Heart left ventricle (tissue), 13 donors: Measurements from ENCODE around the gene DEPDC5.

ENCODE experiments used
- POLR2A ChIP-seq, 2 donors: fragments of 450-650 bp; IDR thresholded peaks; one replicate each; pipeline ENCODE4 v1.6.1; 2017; ENCODE audit warnings: antibody characterized with exemption in 2 of 2, mild to moderate bottlenecking in 2 of 2, moderate library complexity in 2 of 2
- TF ChIP-seq, protein P1 (sequence below), 12 donors: fragments of 200-600 bp; sonication (generic) in 4 of 12; IDR thresholded peaks; one replicate each; pipeline versions ENCODE4 v1.5.0 to v1.8.0; 2018 to 2022; ENCODE audit warnings: antibody characterized with exemption in 12 of 12, mild to moderate bottlenecking in 5 of 12
- donor health status: ischemic (EF 13 %, LVEDD 7.1; RV severe dilation, severe dysfunction).
- donor health status: DM: no; HTN: yes; CAD: no.
- donor health status: DM: no; HTN: no; CAD: no.
- donor health status: ischemic (EF 25% LVEDD 6.9; RV normal size, moderate dysfunction).
- donor health status: ischemic (EF 25% LVEDD 5.7; RV mildly dilated, moderate dysfunction).
- donor health status: ischemic (EF 35%, LVEDD 5.7; RV mildly dilated, moderate dysfunction).
- donor health status: nonischemic (EF 11% LVEDD 7.7; RV severe dilation, severe dysfunction).
- donor health status: DM: yes; HTN: yes; CAD: no.
- donor health status: PGD.
- donor health status: ischemic (EF 29% LVEDD 5.4; RV normal size, mild dysfunction).
- donor health status: nonischemic (EF 23%, LVEDD 6.1; RV moderate dilation, normal function).

GRCh38 chr22:31820655-31821054, 66.8 kb downstream of the DEPDC5 start:
- TF ChIP-seq, protein P1, sequence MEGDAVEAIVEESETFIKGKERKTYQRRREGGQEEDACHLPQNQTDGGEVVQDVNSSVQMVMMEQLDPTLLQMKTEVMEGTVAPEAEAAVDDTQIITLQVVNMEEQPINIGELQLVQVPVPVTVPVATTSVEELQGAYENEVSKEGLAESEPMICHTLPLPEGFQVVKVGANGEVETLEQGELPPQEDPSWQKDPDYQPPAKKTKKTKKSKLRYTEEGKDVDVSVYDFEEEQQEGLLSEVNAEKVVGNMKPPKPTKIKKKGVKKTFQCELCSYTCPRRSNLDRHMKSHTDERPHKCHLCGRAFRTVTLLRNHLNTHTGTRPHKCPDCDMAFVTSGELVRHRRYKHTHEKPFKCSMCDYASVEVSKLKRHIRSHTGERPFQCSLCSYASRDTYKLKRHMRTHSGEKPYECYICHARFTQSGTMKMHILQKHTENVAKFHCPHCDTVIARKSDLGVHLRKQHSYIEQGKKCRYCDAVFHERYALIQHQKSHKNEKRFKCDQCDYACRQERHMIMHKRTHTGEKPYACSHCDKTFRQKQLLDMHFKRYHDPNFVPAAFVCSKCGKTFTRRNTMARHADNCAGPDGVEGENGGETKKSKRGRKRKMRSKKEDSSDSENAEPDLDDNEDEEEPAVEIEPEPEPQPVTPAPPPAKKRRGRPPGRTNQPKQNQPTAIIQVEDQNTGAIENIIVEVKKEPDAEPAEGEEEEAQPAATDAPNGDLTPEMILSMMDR (IDR thresholded peaks at IDR 0.05), result no peak
- TF ChIP-seq POLR2A (IDR thresholded peaks at IDR 0.05), result no peak
